GM18520 (cell line): ENCODE measurements around the gene MAFG.

Source experiments
- ATAC-seq: cut with Tn5 transposase; IDR thresholded peaks from one replicate; pipeline ENCODE4 v1.9.1; 2021; ENCODE audit not compliant: unreplicated experiment

Gene MAFG

DNA sequence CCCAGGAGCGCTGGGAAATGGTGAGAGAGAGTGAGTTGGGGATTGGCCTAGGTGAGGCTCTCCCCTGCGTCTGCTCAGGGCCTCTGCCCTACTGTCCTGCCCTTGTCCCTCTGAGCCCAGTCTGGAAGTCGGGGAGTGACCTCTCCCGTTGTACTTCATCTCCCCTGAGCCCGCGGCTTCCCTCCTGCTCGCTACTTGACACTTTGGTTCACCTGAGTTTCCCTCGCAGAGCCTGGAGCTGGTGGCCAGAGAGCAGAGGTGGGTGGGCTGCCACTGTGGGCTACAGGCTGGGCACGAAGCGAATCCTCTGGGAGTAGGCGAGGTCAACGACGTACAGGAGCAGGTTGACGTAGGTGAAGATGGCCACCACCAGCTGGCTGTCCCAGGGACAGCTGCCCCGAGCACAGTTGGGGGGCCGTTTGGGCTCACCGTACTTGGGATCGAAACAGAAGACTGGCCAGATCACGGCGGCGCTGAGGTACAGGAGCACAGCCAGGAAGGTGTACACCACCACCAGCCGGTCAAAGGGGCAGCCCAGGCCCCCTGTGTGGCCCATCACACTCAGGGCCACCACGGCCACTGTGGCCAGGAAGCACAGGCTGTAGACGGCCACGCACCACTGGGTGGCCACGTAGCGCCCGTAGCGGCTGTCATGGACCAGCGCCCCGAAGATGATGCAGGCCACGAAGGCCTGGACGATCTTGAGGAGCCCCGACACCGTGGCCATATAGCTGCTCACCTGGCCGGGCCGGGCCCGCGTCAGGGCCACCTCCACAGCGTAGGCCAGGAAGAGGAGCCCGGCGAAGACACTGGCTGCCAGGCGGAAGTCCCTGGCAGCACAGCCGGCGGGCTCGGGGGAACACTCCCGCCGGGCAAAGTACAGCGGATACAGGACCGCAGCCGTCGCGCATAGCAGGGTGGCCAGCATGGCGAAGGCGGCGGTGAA lies 13.3 kb upstream of the MAFG start:
- no peak for ATAC-seq

DNA sequence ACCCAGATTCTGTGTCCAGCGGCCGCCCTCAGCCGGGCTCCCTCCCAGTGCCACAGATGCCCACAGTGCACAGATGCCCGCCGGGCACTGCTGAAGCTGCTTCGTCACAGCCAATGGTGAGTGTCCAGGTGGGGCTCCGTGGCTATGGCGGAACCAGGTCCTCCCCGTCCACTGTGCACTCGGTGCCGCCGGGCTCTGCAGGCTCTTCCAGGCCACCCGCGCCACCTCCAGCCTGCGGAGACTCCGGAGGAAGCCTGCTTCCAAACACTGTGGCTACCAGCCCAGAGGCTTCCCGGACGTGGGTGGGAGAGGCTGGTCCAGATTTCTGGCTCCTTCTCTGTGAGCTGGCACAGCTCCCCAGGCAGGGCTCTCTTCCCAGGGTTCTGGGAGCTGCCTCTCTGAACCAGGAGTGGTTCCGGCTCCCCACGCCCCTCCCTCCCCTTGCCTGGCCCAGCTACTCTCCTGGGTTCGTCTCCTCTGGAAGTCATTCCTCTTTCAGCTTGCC lies 12.4 kb upstream of the MAFG start:
- ATAC-seq: no peak

DNA sequence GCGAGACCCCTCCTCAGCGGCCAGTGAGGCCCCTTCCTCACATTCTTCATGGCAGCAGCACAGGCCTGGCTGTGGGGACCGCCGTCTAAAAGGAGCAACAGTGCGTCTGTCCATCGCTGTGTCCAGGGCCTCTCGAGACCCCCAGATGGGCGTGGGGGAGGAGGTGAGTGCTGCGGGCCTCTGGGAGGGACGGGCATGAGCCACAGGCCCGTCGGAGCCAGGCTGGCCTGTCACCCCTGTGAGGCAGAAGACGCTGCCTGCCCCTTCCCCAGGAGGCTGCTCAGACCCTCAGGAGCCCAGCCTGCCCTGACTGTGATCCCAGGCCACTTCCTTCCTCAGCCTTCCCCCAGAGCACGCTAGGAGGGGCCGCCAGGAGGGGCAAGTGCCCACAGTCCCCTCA lies 11.7 kb upstream of the MAFG start:
- ATAC-seq: no peak

DNA sequence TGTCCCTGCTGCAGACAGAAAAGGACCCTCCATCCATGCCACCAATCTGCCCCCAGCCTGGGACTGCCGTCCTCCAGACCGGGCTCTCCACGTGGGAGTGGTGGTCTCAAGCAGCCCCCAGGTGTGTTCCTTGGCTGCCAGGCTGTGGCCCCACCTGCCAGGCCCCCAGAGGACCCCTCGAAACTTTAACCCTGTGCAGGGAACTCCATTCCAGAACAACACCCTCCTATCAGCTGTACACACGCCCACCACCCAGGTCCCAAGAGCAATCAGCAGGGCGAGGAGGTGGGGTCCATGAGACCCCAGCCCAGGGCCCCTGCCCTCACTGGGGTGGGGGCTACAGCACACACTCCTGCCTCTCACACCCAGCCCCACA lies 8.2 kb upstream of the MAFG start:
- no peak for ATAC-seq

DNA sequence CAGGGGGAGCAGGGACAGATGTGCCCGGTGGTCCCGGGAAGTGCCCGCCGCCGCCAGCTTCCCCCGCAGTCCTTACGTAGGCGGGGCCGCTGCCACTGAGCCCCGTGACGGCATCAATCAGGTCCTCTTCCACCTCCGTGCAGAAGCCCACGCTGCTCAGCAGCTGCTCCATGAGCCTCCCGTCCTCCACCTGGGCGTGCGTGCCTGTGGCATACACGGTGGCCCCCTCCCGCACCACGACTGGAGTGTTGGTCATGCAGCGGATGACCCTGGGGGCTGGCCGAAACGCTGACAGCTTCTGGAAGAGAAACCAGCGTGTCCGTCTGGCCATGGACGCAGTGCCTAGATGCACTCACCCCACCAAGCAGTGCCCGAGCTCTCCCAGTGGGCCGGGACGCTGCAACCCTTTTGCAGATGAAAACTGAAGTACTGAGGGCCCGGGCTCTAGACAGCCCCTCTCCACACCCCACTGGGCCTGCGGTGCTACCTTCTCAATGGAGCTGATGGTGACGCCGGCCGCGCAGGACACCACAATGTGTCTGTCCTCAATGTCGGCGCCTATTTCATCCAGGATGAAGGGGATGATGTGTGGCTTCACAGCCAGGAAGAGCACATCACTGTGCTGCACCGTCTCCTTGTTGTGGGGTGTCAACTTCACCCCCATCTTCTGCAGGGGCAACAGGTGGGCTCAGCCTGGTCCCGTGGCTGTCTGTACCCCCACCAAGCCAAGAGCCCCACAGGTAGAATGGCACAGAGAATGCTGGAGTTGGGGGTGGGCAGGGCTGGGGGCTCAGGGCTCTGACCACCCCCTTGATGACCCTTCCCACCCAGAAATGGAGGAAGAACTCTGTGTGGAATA lies 7.5 kb upstream of the MAFG start:
- no peak for ATAC-seq

DNA sequence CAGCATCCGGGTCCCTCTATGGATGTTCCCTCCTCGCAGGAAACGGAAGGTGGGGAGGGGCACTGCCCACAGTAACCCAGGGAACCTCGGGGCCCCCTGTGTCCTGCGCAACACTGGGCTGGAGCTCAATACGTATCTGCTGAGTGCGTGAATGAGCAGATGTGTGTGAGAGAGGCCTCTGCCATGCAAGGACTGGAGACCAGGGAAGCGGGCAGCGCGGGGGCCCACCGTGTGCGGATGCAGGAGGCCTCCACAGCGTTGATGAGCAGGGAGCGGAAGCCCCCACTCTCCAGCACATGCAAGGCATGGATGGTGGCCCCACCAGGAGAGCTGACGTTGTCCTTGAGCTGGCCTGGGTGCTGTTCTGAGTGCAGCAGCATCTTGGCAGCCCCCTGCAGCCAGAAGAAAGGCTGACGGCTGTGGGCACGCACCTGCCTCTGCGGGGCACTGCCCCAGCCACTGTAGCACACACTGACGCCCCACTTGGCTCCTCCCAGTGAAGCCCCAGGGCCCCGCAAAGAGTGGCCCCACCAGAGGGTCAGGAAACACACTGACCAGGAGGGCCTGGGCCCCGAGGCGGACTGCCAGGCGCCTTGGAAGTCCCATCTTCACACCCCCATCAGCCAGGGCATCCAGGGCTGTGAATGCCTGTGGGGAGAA lies 6.7 kb upstream of the MAFG start:
- ATAC-seq: no peak

DNA sequence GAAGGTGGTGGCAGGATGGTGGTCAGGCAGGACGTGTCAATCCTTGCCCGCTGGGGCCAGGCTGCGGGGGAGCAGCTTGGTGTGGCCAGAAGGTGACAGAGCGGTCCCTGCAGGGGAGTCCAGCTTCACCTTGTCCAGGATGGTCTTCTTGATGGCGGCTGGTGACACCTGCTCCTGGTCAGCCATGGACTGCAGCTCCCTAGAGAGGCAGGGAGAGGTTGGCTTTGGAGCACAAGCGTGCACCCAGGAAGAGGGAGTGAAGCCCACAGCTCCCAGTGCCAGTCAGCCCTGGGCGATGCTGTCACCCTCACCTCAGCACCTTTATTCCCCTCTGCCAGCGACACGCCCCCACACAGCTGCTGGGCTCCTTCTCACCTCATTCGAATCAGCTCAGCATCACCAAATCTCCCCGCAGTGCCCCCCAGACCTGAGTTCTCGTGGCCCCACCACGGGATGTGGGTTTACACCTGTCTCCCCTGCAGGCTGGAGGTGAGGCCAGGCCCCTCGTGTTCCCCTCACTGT lies 5.7 kb upstream of the MAFG start:
- no peak for ATAC-seq

DNA sequence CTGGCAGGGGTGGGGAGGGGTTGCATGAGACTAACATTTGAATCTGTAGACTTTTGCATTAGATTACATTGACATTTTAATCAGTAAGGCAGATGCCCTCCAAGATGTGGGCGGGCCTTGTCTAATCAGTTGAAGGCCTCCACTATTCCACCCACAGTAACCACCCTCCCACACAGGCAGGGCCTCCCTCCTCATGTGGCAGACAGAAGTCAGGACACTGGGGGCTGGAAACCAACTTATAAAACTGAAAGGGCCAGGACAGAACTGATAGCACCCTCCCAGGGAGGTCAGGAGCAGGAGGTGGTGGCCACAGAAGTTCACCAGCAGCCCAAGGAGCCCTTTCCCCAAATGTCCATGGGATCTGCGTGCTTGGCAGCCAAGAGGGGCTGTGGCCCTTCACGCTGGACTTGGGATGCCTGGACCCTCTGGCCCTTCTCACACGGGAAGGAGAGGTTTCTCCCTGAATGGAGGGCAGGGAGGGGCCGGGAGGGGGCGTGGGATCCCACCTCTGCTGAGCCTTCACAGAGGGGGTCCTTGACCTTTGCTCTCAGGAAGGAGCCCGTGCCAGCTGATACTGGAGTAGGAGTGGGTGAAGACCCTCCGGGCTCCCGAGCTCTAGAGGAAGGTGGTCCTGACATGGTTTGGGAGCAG lies 4.9 kb upstream of the MAFG start:
- no peak for ATAC-seq

DNA sequence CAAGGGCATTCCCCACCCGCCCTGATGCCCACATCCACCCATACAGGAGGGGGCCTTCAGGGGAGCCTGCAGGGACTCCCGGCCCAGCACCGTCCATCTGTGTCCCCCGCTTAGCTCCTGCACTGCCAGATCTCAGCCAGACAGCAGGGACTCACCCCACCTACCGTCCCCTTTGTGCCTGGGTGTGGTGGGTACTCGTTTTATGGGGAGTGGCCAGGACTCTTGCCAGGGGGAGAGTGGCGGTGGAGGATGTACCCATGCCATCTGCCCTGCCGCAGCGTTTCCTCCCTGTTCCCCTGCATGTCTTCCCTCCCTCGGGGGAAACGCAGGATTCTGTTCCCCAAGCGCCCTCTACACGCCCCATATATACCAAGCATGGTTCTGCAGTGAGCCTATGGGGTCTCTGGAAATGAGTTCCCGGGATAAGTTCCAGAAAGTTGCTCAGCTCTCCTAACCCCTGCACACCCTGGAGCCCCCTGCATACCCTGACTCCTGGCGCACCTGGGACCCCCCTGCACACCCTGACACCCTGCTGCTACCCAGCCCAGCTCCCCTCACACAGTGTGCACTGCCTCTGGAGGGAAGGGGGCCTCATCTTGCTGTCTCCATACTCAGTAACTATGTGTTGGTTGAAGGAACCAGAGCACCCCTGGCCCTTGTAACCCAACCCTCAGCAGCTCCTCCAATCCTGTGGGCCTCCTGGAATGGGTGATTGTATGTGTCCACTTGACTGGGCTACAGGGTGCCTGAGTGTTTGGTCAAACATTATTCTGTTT lies 4.2 kb upstream of the MAFG start:
- no peak for ATAC-seq

DNA sequence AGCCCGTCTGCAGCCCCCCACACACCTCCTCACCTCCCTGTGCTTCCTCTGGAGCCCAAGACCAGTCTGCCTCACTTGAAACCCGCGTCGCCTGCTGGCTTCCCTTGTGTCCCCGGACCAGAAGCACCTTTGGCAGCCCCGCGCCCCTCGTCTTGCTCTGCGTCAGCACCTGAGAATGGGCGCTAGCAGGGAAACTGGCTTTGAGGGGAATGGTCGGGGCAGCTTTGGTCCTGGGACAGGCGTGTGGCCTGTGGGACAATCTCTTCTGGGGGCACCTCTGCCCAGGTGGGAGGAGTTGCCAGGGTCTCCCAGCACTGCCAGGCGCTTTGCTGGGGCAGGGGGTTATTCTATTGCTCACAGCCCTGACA lies 3.6 kb upstream of the MAFG start:
- no peak for ATAC-seq

DNA sequence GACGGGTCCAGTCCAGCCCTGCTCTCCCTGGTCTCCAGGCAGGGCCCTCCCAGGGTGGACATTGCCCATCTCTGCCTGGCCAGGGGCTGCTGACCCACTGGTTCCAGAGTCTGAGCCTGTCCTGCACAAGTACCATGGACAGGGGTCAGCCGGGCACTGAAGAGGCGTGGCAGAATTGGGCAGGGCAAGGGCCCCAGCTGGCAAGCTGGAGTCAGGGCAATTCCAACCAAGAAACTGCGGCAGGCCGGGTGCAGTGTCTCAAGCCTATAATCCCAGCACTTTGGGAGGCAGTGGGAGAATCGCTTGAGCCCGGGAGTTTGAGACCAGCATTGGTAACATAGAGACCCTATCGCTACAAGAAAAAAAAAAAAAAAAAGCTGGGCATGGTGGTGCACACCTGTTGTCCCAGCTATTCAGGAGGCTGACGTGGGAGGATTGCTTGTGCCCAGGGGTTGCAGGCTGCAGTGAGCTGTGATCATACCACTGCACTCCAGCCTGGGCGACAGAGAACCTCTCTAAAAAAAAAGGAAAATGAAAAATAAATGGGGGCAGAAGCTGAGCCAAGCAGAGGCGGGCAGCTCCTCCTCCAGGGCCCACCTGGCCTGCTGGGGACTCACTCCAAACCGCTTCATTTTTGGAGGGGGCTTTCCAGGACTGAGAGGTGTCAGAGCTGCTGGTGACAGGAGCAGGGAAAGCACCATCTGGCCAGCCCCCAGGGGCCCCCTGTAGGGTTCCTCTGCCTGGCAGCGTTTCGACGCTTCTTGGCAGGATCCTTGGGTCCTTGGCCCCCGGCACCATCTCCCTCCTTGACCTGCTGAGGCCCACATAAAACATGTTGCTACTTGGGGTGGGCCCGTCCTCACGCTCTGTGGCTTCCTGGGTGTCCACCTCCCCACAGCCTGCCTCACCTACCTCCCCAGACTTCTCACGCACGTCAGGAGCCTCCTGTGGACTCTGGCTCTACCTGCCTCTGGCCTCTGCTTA lies 2.9 kb upstream of the MAFG start:
- no peak for ATAC-seq

DNA sequence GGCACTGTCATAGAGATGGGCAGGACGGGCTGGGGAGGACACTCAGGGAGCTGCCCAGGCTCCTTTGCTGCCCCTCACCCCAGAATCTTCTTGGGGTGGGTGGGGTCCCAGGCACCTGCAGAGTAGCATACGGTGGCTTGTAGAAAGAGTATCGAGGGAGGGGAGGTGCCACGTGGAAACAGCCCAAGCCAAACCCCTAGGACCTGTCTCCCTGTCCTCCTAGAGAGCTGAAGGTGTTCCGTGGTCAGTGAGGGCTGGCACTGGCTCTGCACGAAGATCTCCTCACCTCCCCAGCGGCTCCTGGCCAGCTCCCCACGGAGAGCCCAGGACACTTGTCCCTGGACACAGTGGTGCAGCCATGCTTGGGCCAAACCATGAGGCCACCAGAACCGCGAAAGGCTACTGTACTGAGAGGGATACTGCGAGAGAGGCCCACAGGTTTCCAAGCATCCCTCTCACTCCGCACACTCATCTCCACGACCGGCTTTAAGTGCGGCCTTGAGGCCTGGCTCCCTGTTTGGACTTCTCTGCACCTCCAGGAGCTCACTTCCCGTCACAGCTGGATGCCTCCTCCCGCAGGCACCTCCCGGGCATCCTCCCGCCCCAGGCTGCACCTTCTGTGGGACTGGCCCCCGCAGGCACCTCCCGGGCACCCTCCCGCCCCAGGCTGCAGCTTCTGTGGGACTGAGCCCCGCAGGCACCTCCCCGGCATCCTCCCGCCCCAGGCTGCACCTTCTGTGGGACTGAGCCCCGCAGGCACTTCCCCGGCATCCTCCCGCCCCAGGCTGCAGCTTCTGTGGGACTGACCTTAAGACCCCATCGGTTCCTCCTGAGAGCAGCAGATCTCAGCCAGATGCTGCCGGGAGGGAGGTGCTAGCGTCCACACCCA lies 2.0 kb upstream of the MAFG start:
- no peak for ATAC-seq

DNA sequence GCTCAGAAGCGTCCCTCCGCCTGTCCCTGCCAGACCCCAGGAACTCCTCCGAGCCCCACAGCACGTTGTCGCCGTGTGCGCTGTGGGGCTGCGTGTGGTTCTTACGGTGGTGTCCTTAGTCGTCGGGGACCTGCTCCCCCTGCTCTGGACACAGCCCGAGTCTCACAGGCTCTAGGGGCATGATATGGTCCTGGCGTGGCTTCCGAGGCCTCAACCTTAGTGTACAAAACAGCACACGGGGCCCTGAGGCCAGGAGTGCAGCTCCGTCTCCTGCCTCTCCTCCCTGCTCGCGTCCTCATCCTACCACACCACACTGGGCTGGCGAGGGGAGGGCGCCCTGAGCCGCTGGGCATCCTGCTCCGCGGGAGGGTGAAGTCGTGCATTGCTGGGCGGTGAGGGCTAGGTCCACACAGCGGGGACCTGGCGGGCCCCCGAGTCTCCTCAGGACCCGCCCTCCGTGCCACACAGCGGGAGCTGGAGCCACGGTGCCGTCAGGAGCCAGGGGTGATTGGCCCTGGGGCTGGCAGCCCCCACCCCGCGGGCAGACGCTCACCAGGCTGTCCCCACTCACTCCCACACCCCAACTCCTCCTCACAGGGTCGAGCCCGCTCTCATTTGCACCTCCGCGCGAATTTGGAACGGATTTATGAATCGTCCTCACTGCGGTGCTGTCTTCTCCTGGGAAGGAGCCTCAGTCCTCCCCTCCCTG lies 1.2 kb upstream of the MAFG start:
- no peak for ATAC-seq

DNA sequence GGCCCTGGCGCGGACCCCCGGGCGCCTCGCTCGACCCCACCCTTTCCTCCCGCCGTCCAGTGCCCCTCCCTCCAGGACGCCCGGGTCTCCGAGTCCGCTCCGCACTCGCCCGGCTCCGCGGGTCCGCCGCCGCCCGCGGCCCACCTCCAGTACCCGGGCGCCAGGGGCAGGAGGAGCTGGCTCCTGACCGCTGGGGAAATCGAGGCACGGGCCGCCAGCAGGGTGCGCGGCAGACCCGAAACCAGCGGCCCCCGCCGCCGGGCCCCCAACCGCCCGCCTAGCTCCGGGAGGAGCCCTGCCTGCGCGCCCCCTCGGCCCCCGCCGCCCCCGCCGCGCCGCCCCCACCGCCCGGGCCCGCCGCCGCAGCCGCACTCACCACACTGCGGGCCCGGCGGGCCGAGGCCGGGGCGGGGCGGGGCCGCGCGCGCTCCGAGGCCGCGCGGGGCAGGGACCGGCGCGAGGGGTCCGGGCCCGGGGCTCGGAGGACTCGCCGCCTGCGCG lies 333 bp downstream of the MAFG start:
- ATAC-seq: peak; percentile 7

DNA sequence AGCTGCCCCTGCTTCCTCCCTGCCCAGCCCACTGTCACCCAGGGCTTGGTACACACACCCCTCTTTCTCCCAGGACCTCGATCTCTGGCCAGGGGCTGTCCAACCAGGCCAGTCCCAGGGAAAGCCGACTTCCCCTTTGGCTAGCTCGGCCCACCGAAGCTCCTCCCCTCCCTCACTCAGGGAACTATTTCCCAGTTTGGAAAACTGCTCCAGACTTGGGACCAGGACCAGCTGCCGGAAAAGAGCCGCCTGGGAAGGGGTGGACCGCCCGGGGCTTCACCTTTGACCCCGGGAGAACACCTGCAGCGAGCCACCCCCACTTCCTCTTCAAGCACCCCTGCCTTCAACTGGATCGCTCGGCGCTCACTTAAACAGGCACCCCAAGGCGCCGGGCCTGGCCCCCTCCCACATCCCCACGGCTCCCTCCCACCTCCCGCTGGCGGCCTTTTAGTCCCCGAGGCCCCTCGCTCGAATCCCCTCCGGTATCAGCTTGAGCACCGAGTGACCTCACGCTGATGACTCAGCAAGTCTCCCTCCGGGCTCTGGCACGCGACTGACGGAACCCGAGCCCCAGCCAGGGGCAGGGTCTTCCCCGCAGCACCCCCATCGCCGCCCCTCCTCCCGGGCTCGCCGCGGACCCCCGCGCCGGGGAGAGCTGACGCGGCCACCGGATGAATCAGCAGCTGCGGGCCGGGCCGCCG lies 934 bp downstream of the MAFG start:
- no peak for ATAC-seq

DNA sequence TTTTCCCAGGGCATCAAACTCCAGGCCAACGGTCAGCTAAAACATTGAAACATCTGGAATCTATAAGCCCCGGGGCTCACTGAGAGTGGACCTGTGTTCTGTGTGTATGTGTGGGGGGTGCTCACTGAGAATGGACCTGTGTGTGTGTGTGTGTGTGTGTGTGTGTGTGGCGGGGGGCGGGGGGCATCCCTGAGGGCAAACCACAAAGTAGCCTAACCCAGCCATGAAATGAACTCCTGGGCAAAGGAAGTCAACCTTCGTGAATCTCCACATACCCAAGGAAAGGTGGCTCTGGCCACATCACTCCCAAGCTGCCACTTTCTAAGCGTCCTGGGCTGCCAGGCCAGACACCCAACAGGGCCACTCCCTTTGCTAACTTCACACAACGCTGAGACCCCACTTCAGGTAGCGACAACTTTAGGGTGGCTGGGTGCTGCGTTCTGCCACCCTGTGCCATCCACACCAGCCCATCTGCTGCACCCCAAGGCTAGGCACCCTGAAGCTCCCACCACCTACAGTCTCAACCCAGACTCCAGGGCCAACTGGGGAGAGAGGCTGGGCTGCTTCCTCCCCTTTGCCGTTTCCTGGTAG lies 1.6 kb downstream of the MAFG start:
- ATAC-seq: no peak
